ENCODE results near the gene GATA3.

The GATA3 gene

DNA sequence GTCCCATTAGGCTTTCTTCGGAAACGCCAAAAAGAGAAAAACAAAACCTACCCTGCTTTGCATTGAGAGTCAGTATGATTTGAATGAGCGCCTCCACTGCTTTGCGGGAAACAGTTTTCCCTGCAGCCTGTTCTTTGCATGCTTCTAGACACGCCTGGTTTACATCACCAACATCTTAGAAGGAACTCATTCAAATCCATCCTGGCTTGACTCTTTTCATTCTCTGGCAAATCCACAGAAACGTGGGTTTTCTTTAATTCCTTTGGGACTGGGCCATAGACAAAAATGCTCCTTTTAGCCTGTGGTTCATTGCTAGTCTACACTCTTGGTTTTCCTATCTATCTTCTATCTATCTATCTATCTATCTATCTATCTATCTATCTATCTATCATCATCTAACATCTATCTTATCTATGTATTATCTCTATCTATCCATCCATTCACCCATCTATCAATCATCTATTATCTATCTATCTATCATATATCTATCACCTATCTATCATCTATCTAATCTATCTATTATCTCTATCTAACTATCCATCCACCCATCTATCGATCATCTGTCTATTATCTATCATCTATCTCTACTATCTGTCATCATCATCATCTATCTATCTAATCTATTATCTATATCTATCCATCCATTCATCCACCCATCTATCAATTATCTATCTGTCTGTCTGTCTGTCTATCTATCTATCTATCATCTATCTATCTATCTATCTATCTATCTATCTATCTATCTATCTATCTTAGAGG lies 68.3 kb downstream of the GATA3 start:
- H3K4me1 Mint-ChIP-seq = peaks cover 3% of the 10 kb centered on the region
- peaks cover 14% of the 10 kb centered on the region for H3K27me3 Mint-ChIP-seq
- H3K27ac Mint-ChIP-seq = no peak overlapping the region
- no peak for DNase-seq
- H3K4me3 Mint-ChIP-seq = no peak overlapping the region
- H3K36me3 Mint-ChIP-seq = no peaks in the 10 kb centered on the region
- H3K9me3 Mint-ChIP-seq = no peaks in the 10 kb centered on the region
- CTCF ChIA-PET = no interaction called here

GRCh38 chr10:8124436-8124835 lies 69.9 kb downstream of the GATA3 start:
- no peaks in the 10 kb centered on the region for H3K9me3 Mint-ChIP-seq
- no peak for DNase-seq
- peaks cover 10% of the 10 kb centered on the region for H3K27me3 Mint-ChIP-seq
- H3K27ac Mint-ChIP-seq = no peak overlapping the region
- H3K36me3 Mint-ChIP-seq = no peaks in the 10 kb centered on the region
- no peak overlapping the region for H3K4me3 Mint-ChIP-seq
- CTCF ChIA-PET = no interaction called here
- H3K4me1 Mint-ChIP-seq = peaks cover 3% of the 10 kb centered on the region
